Upper lobe of right lung (tissue), 1 donor: ENCODE measurements around the gene HOXB4. TPM values are rescaled to one million over a fixed set of nuclear protein-coding genes. Genes with fewer than 3 reads are reported as not detected.

Experiments
- ATAC-seq: fragments of 200-7000 bp; cut with Tn5 transposase; one replicate; pipeline ENCODE4 v1.9.1; 2020; ENCODE audit warnings: mild to moderate bottlenecking, moderate library complexity
- DNase-seq: peaks from one replicate; pipeline ENCODE4 v3.0.0-alpha.2; 2020
- H3K27ac ChIP-seq: fragments of 200-600 bp; one replicate; pipeline ENCODE4 v1.8.0; 2022
- H3K27me3 ChIP-seq: fragments of 200-600 bp; one replicate; pipeline ENCODE4 v1.8.0; 2022; ENCODE audit warnings: mild to moderate bottlenecking
- H3K36me3 ChIP-seq: fragments of 200-600 bp; one replicate; pipeline ENCODE4 v1.8.0; 2022
- H3K4me1 ChIP-seq: fragments of 200-600 bp; one replicate; pipeline ENCODE4 v1.8.0; 2022
- H3K4me3 ChIP-seq: fragments of 200-600 bp; one replicate; pipeline ENCODE4 v1.8.0; 2022; ENCODE audit warnings: mild to moderate bottlenecking
- H3K9me3 ChIP-seq: fragments of 200-600 bp; one replicate; pipeline ENCODE4 v1.8.0; 2022
- CTCF ChIP-seq: fragments of 200-600 bp; IDR thresholded peaks from one replicate; pipeline ENCODE4 v1.8.0; 2022; ENCODE audit warnings: antibody characterized with exemption
- intact Hi-C: fragments of 100-400 bp; cut with DNase I; formaldehyde crosslinking; loops from one replicate; pipeline ENCODE4 v1.11.0; 2022
- total RNA-seq: library from RNA; stranded (reverse); fragmentation: NEBNext Ultra II Directional; extraction: Animal tissue kit (Norgen Biotek cat#: 25700); gene quantifications from one replicate; pipeline ENCODE4 v1.2.1, GENCODE V29; 2021
- donor health status: DM: no; HTN: yes; CAD: no; lungs with severe emphysema.

The HOXB4 gene
- total RNA-seq, 1 donor from 2014 or later: 4.9 TPM

GRCh38 chr17:48569240-48569582 is 8.9 kb downstream of the HOXB4 start:
- Histone ChIP-seq H3K27me3 (peaks cover 67% of the 10 kb centered on the region), H3K9me3 (no peaks in the 10 kb centered on the region), H3K36me3 (no peaks in the 10 kb centered on the region), H3K4me1 (peaks cover 24% of the 10 kb centered on the region), H3K27ac (peak overlapping the region; percentile 83), H3K4me3 (peak overlapping the region; percentile 39)
- intact Hi-C loops: no loop called here
- ATAC-seq (no peak), DNase-seq (no peak)
- no peak for TF ChIP-seq CTCF

GRCh38 chr17:48568499-48569239 is 9.5 kb downstream of the HOXB4 start:
- H3K27ac ChIP-seq: peak overlapping the region; percentile 11
- intact Hi-C loops: no loop called here
- no peak for DNase-seq
- H3K36me3 ChIP-seq: no peaks in the 10 kb centered on the region
- peaks cover 24% of the 10 kb centered on the region for H3K4me1 ChIP-seq
- H3K4me3 ChIP-seq: peak overlapping the region; percentile 39
- ATAC-seq: no peak
- H3K9me3 ChIP-seq: no peaks in the 10 kb centered on the region
- TF ChIP-seq CTCF: no peak
- peaks cover 66% of the 10 kb centered on the region for H3K27me3 ChIP-seq

- H3K9me3 ChIP-seq: no peaks in the 10 kb centered on the region
- ATAC-seq: no peak
- H3K4me1 ChIP-seq: peaks cover 24% of the 10 kb centered on the region
- no peaks in the 10 kb centered on the region for H3K36me3 ChIP-seq
- peak overlapping the region; percentile 39 for H3K4me3 ChIP-seq
- TF ChIP-seq CTCF: no peak
- DNase-seq: no peak
- peaks cover 61% of the 10 kb centered on the region for H3K27me3 ChIP-seq
- intact Hi-C loops: no loop called here
- peak overlapping the region; percentile 11 for H3K27ac ChIP-seq
These were observed 10.3 kb downstream of the HOXB4 start for GRCh38 chr17:48567646-48568354.

- TF ChIP-seq CTCF: no peak
- Histone ChIP-seq H3K9me3 (no peaks in the 10 kb centered on the region), H3K4me3 (no peak overlapping the region), H3K4me1 (peaks cover 18% of the 10 kb centered on the region), H3K27ac (peak overlapping the region; percentile 9), H3K36me3 (no peaks in the 10 kb centered on the region), H3K27me3 (peaks cover 62% of the 10 kb centered on the region)
- no peak for DNase-seq
- intact Hi-C loops: no loop called here
- ATAC-seq: no peak
These were observed 10.9 kb downstream of the HOXB4 start for GRCh38 chr17:48567209-48567608.

GRCh38 chr17:48566717-48567116 is 11.4 kb downstream of the HOXB4 start:
- H3K27ac ChIP-seq: peak overlapping the region; percentile 9
- H3K36me3 ChIP-seq: no peaks in the 10 kb centered on the region
- peaks cover 17% of the 10 kb centered on the region for H3K4me1 ChIP-seq
- intact Hi-C loops: no loop called here
- no peak for TF ChIP-seq CTCF
- peaks cover 60% of the 10 kb centered on the region for H3K27me3 ChIP-seq
- no peak overlapping the region for H3K4me3 ChIP-seq
- H3K9me3 ChIP-seq: no peaks in the 10 kb centered on the region
- no peak for ATAC-seq
- DNase-seq: no peak
